ENCODE data around the gene SPANXN2. TPM values are rescaled to one million over a fixed set of nuclear protein-coding genes. Genes with fewer than 3 reads are reported as not detected.
"Not testable (repeated sequence)": the region's sequence is repeated elsewhere in the genome, so short reads cannot be mapped to it uniquely, and the experiment has no call there.

The SPANXN2 gene
- polyA plus RNA-seq (ENCODE audit: insufficient read length in 4 of 4), result not detected

- not testable (repeated sequence) for DNase-seq (ENCODE audit: low read depth in 4 of 4, low spot score in 3 of 4)
Observed at GRCh38 chrX:143720652-143721051, at the start of gene SPANXN2. SPANXN2 (minus strand) TSS chrX:143720752; CDS start chrX:143720668, 84 bp downstream.

DNA sequence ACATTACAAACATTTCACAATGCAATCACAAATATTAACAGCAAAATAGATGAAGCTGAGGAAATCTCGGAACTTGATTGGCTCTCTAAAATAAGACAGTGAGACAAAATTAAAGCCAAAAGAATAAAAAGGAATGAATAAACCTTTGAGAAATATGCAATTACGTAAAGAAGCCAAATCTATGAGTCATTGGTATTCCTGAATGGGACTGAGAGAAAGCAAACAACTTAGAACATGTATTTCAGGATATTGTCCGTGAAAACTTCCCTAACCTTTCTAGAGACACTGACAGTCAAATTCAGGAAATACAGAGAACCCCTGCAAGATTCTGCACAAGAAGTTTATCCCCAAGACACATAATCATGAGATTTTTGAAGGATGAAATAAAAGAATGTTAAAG, 48.4 kb upstream of the SPANXN2 start:
- no peak for DNase-seq (ENCODE audit: low read depth in 4 of 4, low spot score in 3 of 4)

DNA sequence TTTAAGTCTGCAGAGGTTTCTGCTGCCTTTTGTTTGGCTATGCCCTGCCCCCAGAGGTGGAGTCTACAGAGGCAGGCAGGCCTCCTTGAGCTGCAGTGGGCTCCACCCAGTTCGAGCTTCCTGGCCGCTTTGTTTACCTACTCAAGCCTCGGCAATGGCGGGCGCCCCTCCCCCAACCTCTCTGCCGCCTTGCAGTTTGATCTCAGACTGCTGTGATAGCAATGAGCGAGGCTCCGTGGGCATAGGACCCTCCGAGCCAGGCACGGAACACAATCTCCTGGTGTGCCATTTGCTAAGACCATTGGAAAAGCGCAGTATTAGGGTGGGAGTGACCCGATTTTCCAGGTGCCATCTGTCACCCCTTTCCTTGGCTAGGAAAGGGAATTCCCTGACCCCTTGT, 47.2 kb upstream of the SPANXN2 start:
- DNase-seq (ENCODE audit: low read depth in 4 of 4, low spot score in 3 of 4), result not testable (repeated sequence)

- DNase-seq (ENCODE audit: low read depth in 4 of 4, low spot score in 3 of 4), result no peak
Observed at GRCh38 chrX:143757887-143758286, 37.3 kb upstream of the SPANXN2 start.

GRCh38 chrX:143757375-143757774, 36.8 kb upstream of the SPANXN2 start:
- no peak for DNase-seq (ENCODE audit: low read depth in 4 of 4, low spot score in 3 of 4)

GRCh38 chrX:143754183-143754582, 33.6 kb upstream of the SPANXN2 start:
- DNase-seq (ENCODE audit: low read depth in 4 of 4, low spot score in 3 of 4), result no peak

GRCh38 chrX:143733866-143734265, 13.3 kb upstream of the SPANXN2 start:
- DNase-seq (ENCODE audit: low read depth in 4 of 4, low spot score in 3 of 4), result no peak

DNA sequence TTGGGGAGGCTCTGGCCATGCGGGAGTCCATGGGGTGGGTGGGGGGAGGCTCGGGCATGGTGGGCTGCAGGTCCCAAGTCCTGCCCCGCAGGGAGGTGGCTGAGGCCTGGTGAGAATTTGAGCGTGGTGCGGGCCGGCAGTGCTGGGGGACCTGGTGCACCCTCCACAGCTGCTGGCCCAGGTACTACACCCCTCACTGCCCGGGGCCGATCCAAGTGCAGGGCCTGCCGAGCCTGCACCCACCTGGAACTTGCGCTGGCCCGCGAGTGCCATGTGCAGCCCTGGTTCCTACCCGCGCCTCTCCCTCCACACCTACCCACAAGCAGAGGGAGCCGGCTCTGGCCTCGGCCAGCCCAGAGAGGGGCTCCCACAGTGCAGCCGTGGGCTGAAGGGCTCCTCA, 5.7 kb upstream of the SPANXN2 start:
- DNase-seq (ENCODE audit: low read depth in 4 of 4, low spot score in 3 of 4), result no peak

GRCh38 chrX:143701460-143701859, 19.1 kb downstream of the SPANXN2 start:
- no peak for DNase-seq (ENCODE audit: low read depth in 4 of 4, low spot score in 3 of 4)

DNA sequence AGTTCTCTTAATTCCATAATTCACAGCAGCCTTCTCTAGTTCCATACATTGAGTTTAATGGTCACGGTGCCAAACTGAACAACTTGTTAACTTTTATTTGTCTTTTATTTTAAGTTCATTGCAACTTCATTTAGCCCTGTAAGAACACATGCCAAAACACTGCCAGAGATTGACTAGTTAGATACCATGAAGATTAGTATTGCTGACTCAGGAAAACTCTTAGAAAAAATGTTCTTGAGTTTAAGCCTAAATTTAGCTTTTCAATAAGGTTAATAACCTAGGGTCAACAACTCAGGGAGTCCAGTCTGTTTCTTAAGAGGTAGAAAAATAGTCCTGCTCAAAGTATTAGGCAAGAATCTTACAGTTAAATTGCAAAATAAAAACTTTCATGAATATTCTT, 25.7 kb downstream of the SPANXN2 start:
- no peak for DNase-seq (ENCODE audit: low read depth in 4 of 4, low spot score in 3 of 4)

GRCh38 chrX:143683486-143683885, 37.1 kb downstream of the SPANXN2 start:
- no peak for DNase-seq (ENCODE audit: low read depth in 4 of 4, low spot score in 3 of 4)

GRCh38 chrX:143674926-143675325, 45.6 kb downstream of the SPANXN2 start:
- DNase-seq (ENCODE audit: low read depth in 4 of 4, low spot score in 3 of 4), result no peak

- DNase-seq (ENCODE audit: low read depth in 4 of 4, low spot score in 3 of 4), result no peak
Observed at GRCh38 chrX:143669395-143669794, 51.2 kb downstream of the SPANXN2 start.

GRCh38 chrX:143664302-143664701, 56.2 kb downstream of the SPANXN2 start:
- no peak for DNase-seq (ENCODE audit: low read depth in 4 of 4, low spot score in 3 of 4)

- no peak for DNase-seq (ENCODE audit: low read depth in 4 of 4, low spot score in 3 of 4)
Observed at GRCh38 chrX:143663755-143664154, 56.8 kb downstream of the SPANXN2 start.

Other genes with a start within 250 kb of the SPANXN2 start
- not detected for gene SPANXN3, start 203.3 kb downstream of the SPANXN2 start, polyA plus RNA-seq (ENCODE audit: insufficient read length in 4 of 4)
- 10 to 100 TPM in 3 of 4 donors, 1 to 10 TPM in 1; 3.4 to 21.4 (median 14.3) TPM for gene SLITRK4, start 84.7 kb downstream of the SPANXN2 start, polyA plus RNA-seq (ENCODE audit: insufficient read length in 4 of 4)
- gene UBE2NL, start 163.3 kb upstream of the SPANXN2 start, polyA plus RNA-seq (ENCODE audit: insufficient read length in 4 of 4), result under 1 TPM in 3 of 4 donors, not detected in 1; 0.23 to 0.62 (median 0.26) TPM